GM19099 (cell line): ENCODE data around the gene RRP15.

Source experiments
- POLR2A ChIP-seq: IDR thresholded peaks from 3 replicates; pipeline ENCODE4 v1.6.1; 2011; ENCODE audit warnings: low read depth; ENCODE audit not compliant: insufficient read length; ENCODE audit errors: extremely low read depth

RRP15 gene

DNA sequence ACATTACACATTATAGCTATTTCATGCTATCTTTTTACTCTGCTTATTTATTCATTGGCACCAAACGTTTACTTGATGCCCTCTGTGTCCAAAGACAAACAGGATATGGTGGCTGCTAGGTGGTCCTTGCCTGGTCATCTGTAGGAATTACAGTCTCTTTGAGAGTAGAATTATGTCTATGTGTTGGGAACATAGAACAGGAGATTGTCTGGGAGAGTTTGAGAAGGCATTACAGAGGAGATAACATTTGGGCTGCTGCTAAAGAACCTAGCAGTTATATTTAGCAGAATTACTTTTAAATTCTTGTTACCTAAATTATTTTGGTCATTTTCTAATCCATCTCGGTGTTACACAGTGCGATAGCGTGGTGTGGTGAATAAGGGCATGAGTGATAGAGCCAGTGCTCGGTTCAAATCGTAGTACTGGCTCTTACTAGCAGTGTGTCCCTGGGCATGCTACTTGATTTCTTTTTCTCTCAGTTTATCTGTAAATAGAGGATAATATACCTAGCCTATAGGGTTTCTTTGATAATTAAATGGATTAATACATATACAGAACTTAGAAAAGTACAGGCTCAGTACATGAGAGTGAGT lies 20.5 kb downstream of the RRP15 start:
- no peak for TF ChIP-seq POLR2A

DNA sequence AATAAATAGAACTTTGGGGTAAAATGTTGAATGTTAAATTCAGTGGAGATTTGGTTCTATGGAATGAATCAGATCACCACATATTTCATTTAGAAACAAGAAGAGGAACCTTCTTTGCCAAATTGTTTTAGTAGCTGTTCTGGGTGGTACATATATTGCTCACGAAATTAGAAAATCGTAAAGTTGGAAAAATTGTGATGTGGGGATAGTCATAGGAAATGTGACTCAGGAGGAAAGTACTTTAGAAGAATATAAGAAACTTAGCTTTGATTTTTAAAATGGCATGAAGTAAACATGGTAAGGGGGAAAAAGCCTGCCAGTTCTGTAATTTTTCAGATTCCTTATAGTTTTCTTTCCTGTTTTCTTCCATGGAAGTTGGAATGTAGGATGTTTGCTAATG lies 27.4 kb downstream of the RRP15 start:
- TF ChIP-seq POLR2A: no peak

DNA sequence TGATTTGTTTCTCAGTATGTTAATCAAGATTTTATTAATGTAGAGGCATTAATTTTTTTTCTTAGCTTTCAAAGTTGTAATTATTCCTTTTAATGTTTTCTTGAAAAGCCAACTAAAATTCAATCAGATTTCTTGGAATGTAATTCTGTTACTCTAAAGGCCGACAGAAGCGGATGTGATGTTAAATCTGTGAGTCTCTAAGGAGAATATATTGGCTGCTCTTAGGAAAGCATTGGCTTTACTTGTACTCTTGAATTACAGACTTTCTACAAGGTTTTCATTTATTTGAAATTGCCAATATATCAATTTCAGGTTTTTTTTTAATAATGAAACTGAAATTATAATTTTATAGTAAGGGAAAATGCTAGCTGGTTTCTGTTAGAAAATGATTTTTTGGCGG lies 29.2 kb downstream of the RRP15 start:
- no peak for TF ChIP-seq POLR2A

DNA sequence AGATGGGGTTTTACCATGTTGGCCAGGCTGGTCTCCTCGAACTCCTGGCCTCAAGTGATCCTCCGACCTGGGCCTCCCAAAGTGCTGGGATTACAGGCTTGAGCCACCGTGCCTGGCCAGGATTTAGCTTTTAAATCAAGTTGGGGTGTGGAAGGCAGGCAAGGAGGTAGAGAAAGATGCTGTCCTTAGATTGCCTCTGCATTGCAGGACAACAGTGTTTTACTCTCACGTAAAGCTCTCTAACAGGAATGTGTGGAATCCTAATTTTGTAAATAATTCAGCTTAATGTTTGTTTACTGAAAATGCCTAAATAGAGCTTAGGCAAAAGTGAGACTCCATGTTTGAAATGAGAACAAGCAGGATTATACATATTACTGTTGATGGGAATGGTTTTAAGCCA lies 30.5 kb downstream of the RRP15 start:
- no peak for TF ChIP-seq POLR2A

GRCh38 chr1:218317061-218317460 lies 32.0 kb downstream of the RRP15 start:
- no peak for TF ChIP-seq POLR2A

- no peak for TF ChIP-seq POLR2A
These were observed 37.7 kb downstream of the RRP15 start for GRCh38 chr1:218322762-218323161.

- TF ChIP-seq POLR2A: no peak
These were observed 38.6 kb downstream of the RRP15 start for GRCh38 chr1:218323568-218324225.

DNA sequence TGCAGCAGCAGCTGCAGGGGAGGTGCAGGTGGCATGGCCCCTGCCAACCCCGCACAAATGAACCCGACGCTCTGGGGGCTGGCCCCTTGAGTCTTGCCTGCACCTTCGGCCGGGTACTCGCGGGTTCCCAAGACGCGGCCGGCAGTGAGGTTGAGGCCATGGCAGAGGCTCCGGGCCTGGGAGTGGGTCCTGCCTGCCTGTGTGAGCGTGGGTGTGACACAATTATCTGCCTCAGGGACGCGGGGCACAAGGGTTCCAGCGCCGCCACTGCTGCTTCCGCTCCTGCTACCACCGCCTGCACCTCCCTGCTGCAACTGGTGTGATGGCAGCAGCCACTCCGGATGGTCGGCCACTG lies 39.1 kb downstream of the RRP15 start:
- no peak for TF ChIP-seq POLR2A

DNA sequence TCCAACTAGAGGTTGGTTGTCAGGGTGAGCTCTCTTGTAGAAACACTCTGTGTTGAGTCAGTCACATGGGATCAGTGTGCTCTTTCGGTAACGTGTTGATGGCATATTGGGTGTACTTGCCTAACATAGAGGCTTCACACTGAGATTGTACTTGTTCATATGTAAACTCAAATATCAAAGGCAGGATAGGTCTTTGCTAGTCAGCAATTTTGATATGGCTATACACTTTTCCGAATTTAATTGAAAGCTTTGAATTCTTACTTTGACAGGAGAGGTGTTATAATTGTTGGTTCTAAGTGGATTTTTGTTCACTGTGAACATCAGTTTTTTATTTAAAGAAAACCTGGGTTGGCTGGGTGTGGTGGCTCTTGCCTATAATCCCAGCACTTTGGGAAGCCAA lies 43.7 kb downstream of the RRP15 start:
- no peak for TF ChIP-seq POLR2A

GRCh38 chr1:218330043-218330623 lies 45.0 kb downstream of the RRP15 start:
- TF ChIP-seq POLR2A: no peak

DNA sequence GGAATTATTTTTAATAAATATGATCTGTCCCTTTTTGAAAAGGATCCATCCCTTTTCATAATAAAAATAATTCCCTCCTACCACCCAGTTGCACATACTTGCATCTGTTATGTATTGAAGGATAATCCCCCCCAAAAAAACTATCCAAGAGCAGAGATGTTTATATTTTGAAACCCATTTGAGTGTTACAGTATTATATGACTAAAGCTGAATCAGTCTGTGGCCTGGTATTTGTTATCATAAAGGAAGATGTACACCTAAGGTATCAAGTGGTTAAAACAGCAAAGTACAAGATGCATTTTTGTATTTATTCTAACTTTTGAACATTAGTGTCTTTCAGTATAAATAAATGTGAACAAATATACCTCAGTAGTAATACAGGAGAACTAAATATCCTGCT lies 47.3 kb downstream of the RRP15 start:
- TF ChIP-seq POLR2A: no peak

DNA sequence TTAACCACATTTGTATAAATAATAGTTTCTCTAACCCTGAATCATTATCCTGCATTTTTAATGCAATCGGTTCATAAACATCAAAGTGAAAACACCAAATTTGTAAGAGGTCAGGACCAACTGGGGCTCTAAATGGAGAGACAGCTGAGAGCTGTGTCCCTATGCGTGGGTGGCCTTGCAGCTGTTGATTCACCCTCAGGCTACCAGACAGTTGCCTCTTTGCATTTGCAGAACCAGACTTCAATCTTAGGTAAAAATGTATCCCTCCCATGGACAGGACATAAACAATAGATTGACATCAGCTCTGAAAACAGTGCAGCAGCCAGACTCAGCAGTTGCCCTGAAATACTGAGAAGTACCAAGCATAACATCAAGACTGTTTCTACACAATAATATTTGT lies 51.2 kb downstream of the RRP15 start:
- TF ChIP-seq POLR2A: no peak

DNA sequence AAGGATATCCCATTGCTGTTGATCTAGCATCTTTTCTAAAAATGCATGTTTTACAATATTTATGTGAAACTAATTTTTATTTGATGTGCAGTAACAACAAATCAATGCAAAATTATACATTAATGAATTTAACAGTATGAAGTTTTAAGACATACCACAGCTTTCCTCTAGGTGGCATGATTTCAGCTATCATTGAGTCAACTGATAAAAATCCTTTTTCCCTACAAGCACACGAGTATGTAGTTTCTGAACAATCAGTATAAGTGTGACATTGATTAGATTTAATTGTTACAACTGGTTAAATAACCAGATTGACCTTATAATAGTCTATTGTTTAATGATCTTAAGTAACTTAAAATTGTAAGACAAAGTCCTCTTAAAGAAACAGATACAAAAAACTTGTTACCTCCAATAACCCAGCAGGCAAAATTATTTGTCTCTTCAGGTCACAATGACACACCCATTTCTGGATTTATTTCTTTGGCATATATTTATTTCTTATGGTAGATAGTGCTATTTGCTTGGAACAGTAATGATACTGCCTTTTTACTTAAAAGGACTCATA lies 54.3 kb downstream of the RRP15 start:
- no peak for TF ChIP-seq POLR2A

DNA sequence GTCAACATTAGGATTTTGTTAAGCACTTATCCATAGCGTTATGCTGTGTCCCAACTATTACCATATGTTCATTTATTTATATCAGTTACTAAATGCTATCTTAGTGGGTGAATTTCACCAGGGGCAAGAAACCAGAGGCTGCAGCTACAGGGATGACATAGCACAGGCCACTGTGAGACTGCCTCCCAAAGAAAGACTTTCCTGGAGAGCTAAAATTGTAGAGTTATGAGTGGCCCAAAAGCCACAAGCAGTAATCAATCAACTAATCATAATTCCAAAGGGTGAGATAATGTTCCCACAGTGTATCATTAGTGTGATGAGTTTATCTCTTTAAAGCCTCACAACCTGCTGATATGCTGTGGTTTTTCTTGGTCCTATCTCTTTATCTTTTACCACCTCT lies 56.2 kb downstream of the RRP15 start:
- no peak for TF ChIP-seq POLR2A

DNA sequence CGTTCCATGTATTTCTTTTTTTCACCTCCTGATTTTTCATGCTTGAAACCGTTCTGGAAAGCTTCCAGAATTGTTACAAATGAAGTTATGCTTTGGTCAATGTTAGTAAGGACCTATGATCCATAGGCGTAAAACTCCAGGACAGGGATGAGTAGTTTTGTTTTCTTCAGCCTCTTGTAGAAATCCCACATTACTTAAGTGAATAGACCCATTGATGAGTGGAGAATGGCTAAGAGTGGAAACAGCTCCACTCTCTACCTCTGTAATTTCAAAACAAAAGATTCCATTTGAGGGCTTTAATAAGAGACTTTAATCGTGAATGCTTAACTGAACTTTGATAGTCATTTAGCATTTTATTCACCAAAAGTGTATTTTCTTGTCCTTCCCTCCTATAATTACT lies 57.0 kb downstream of the RRP15 start:
- TF ChIP-seq POLR2A: no peak

DNA sequence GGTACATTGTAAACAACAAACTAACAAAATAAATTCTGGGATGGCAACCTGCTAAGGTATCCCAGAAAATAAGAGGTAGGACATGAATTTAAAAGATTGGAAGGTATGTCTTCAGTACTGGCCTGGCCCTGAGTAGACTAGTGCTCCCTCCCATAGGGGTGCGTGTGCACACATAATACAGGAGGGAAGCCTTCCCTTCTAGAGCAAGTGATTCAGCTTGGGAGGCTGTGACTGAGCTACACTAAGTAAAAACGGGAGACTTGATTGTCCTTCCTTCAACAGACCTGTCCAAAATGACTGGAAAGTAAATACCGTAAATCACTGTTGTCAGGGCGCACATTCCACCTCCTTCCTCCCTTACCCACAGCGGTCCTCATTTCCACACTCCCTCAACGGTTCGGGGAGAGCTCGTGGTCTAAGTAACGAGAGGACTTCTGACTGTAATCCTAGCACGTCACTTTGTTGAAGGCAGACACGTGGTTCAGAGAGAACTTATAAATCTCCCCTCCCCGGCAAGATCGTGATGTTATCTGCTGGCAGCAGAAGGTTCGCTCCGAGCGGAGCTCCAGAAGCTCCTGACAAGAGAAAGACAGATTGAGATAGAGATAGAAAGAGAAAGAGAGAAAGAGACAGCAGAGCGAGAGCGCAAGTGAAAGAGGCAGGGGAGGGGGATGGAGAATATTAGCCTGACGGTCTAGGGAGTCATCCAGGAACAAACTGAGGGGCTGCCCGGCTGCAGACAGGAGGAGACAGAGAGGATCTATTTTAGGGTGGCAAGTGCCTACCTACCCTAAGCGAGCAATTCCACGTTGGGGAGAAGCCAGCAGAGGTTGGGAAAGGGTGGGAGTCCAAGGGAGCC lies 60.0 kb downstream of the RRP15 start, which contains the start of gene TGFB2:
Gene TGFB2 (plus strand): TSS at position 523 of the 859 bp plus-strand sequence. CDS start 1,366 bp downstream, outside the sequence.
- no peak for TF ChIP-seq POLR2A
